Measurements from ENCODE around the gene ABR.
"Not testable (repeated sequence)": the region's sequence is repeated elsewhere in the genome, so short reads cannot be mapped to it uniquely, and the experiment has no call there.

Gene ABR

GRCh38 chr17:1212946-1213345, 33.2 kb upstream of the ABR start:
- H3K9ac ChIP-seq (ENCODE audit: low read depth, low read length): no peak overlapping the region
- H3K4me1 ChIP-seq (ENCODE audit: insufficient read depth, low read length): no peaks in the 10 kb centered on the region
- H3K9me3 ChIP-seq (ENCODE audit: control insufficient read depth, insufficient read depth, low read length): no peaks in the 10 kb centered on the region
- H3K36me3 ChIP-seq (ENCODE audit: insufficient read depth, low read length): no peaks in the 10 kb centered on the region

- Histone ChIP-seq H3K36me3 (ENCODE audit: insufficient read depth, low read length) (no peaks in the 10 kb centered on the region), H3K9ac (ENCODE audit: low read depth, low read length) (no peak overlapping the region), H3K4me1 (ENCODE audit: insufficient read depth, low read length) (no peaks in the 10 kb centered on the region), H3K9me3 (ENCODE audit: control insufficient read depth, insufficient read depth, low read length) (no peaks in the 10 kb centered on the region)
These were observed 31.5 kb upstream of the ABR start for GRCh38 chr17:1211287-1211686.

- Histone ChIP-seq H3K9me3 (ENCODE audit: control insufficient read depth, insufficient read depth, low read length) (no peaks in the 10 kb centered on the region), H3K36me3 (ENCODE audit: insufficient read depth, low read length) (no peaks in the 10 kb centered on the region), H3K9ac (ENCODE audit: low read depth, low read length) (no peak overlapping the region), H3K4me1 (ENCODE audit: insufficient read depth, low read length) (no peaks in the 10 kb centered on the region)
These were observed 29.2 kb upstream of the ABR start for GRCh38 chr17:1208966-1209365.

GRCh38 chr17:1206026-1206777, 26.4 kb upstream of the ABR start:
- no peaks in the 10 kb centered on the region for H3K36me3 ChIP-seq (ENCODE audit: insufficient read depth, low read length)
- no peak overlapping the region for H3K9ac ChIP-seq (ENCODE audit: low read depth, low read length)
- H3K9me3 ChIP-seq (ENCODE audit: control insufficient read depth, insufficient read depth, low read length): no peaks in the 10 kb centered on the region
- H3K4me1 ChIP-seq (ENCODE audit: insufficient read depth, low read length): no peaks in the 10 kb centered on the region

GRCh38 chr17:1203967-1204291, 24.1 kb upstream of the ABR start:
- Histone ChIP-seq H3K9ac (ENCODE audit: low read depth, low read length) (peak overlapping the region; percentile 71), H3K4me1 (ENCODE audit: insufficient read depth, low read length) (no peaks in the 10 kb centered on the region; the same call in 1 of the 2 replicates), H3K36me3 (ENCODE audit: insufficient read depth, low read length) (no peaks in the 10 kb centered on the region), H3K9me3 (ENCODE audit: control insufficient read depth, insufficient read depth, low read length) (no peaks in the 10 kb centered on the region)

GRCh38 chr17:1203111-1203966, 23.6 kb upstream of the ABR start:
- Histone ChIP-seq H3K9ac (ENCODE audit: low read depth, low read length) (peak overlapping the region; percentile 71), H3K9me3 (ENCODE audit: control insufficient read depth, insufficient read depth, low read length) (no peaks in the 10 kb centered on the region), H3K4me1 (ENCODE audit: insufficient read depth, low read length) (no peaks in the 10 kb centered on the region; the same call in 1 of the 2 replicates), H3K36me3 (ENCODE audit: insufficient read depth, low read length) (no peaks in the 10 kb centered on the region)

GRCh38 chr17:1202291-1202690, 22.5 kb upstream of the ABR start:
- Histone ChIP-seq H3K36me3 (ENCODE audit: insufficient read depth, low read length) (no peaks in the 10 kb centered on the region), H3K9me3 (ENCODE audit: control insufficient read depth, insufficient read depth, low read length) (no peaks in the 10 kb centered on the region), H3K9ac (ENCODE audit: low read depth, low read length) (no peak overlapping the region), H3K4me1 (ENCODE audit: insufficient read depth, low read length) (peaks cover 7% of the 10 kb centered on the region; the same call in 1 of the 2 replicates)

GRCh38 chr17:1201132-1201702, 21.4 kb upstream of the ABR start:
- peaks cover 7% of the 10 kb centered on the region; the same call in 1 of the 2 replicates for H3K4me1 ChIP-seq (ENCODE audit: insufficient read depth, low read length)

GRCh38 chr17:1199271-1199743, 19.5 kb upstream of the ABR start:
- H3K36me3 ChIP-seq (ENCODE audit: insufficient read depth, low read length); H3K4me1 ChIP-seq (ENCODE audit: insufficient read depth, low read length); H3K9ac ChIP-seq (ENCODE audit: low read depth, low read length); H3K9me3 ChIP-seq (ENCODE audit: control insufficient read depth, insufficient read depth, low read length): not testable (repeated sequence)

More at GRCh38 chr17:1201132-1201702, 21.4 kb upstream of the ABR start:
- Histone ChIP-seq H3K36me3 (ENCODE audit: insufficient read depth, low read length) (no peaks in the 10 kb centered on the region), H3K9me3 (ENCODE audit: control insufficient read depth, insufficient read depth, low read length) (no peaks in the 10 kb centered on the region), H3K9ac (ENCODE audit: low read depth, low read length) (no peak overlapping the region)

GRCh38 chr17:1197781-1198490, 18.2 kb upstream of the ABR start:
- H3K9me3 ChIP-seq (ENCODE audit: control insufficient read depth, insufficient read depth, low read length): no peaks in the 10 kb centered on the region
- H3K4me1 ChIP-seq (ENCODE audit: insufficient read depth, low read length): peaks cover 7% of the 10 kb centered on the region; the same call in 1 of the 2 replicates
- H3K9ac ChIP-seq (ENCODE audit: low read depth, low read length): no peak overlapping the region
- H3K36me3 ChIP-seq (ENCODE audit: insufficient read depth, low read length): no peaks in the 10 kb centered on the region

- H3K36me3 ChIP-seq (ENCODE audit: insufficient read depth, low read length): no peaks in the 10 kb centered on the region
- H3K9me3 ChIP-seq (ENCODE audit: control insufficient read depth, insufficient read depth, low read length): no peaks in the 10 kb centered on the region
- H3K4me1 ChIP-seq (ENCODE audit: insufficient read depth, low read length): peaks cover 7% of the 10 kb centered on the region; the same call in 1 of the 2 replicates
- H3K9ac ChIP-seq (ENCODE audit: low read depth, low read length): no peak overlapping the region
These were observed 17.6 kb upstream of the ABR start for GRCh38 chr17:1197379-1197778.

- Histone ChIP-seq H3K9me3 (ENCODE audit: control insufficient read depth, insufficient read depth, low read length) (no peaks in the 10 kb centered on the region), H3K36me3 (ENCODE audit: insufficient read depth, low read length) (no peaks in the 10 kb centered on the region), H3K9ac (ENCODE audit: low read depth, low read length) (no peak overlapping the region), H3K4me1 (ENCODE audit: insufficient read depth, low read length) (peaks cover 7% of the 10 kb centered on the region; the same call in 1 of the 2 replicates)
These were observed 17.2 kb upstream of the ABR start for GRCh38 chr17:1196946-1197345.

GRCh38 chr17:1192911-1193699, 13.3 kb upstream of the ABR start:
- Histone ChIP-seq H3K36me3 (ENCODE audit: insufficient read depth, low read length) (no peaks in the 10 kb centered on the region), H3K4me1 (ENCODE audit: insufficient read depth, low read length) (peaks cover 7% of the 10 kb centered on the region; the same call in 1 of the 2 replicates), H3K9ac (ENCODE audit: low read depth, low read length) (no peak overlapping the region), H3K9me3 (ENCODE audit: control insufficient read depth, insufficient read depth, low read length) (no peaks in the 10 kb centered on the region)

Data from ES-I3 (cell line).